Mesenchymal stem cell (in vitro differentiated cells and primary cell): ENCODE measurements around the gene C10orf71.

Source experiments
- DNase-seq: peaks from one replicate; pipeline ENCODE4 v3.0.0-alpha.2; 2013
- H2AFZ ChIP-seq: one replicate; pipeline ENCODE4 v1.6.1; 2013; ENCODE audit warnings: low read depth, mild to moderate bottlenecking, control low read depth, inconsistent platforms, low read length, moderate library complexity
- H2AK5ac ChIP-seq: 2 replicates; pipeline ENCODE4 v1.6.1; 2013; ENCODE audit warnings: low read length, moderate library complexity, mild to moderate bottlenecking, inconsistent platforms; ENCODE audit not compliant: severe bottlenecking
- H2BK120ac ChIP-seq: one replicate; pipeline ENCODE4 v1.6.1; 2013; ENCODE audit warnings: low read depth, mild to moderate bottlenecking, inconsistent platforms, low read length, moderate library complexity
- H2BK12ac ChIP-seq, 2 experiments: one replicate each; pipeline ENCODE4 v1.6.1; 2013; ENCODE audit warnings: inconsistent platforms in 2 of 2, low read length in 2 of 2, mild to moderate bottlenecking in 2 of 2, moderate library complexity in 2 of 2, control low read depth in 1 of 2
- H2BK15ac ChIP-seq: one replicate; pipeline ENCODE4 v1.6.1; 2013; ENCODE audit warnings: mild to moderate bottlenecking, low read depth, inconsistent platforms; ENCODE audit not compliant: poor library complexity, severe bottlenecking
- H2BK5ac ChIP-seq: 2 replicates; pipeline ENCODE4 v1.6.1; 2013; ENCODE audit warnings: low read depth, mild to moderate bottlenecking, low read length, control low read depth, inconsistent platforms; ENCODE audit not compliant: poor library complexity, severe bottlenecking
- H3K14ac ChIP-seq, 2 experiments: one replicate each; pipeline ENCODE4 v1.6.1; 2013; ENCODE audit warnings: inconsistent platforms in 2 of 2, low read length in 2 of 2, control low read depth in 1 of 2, mild to moderate bottlenecking in 1 of 2, moderate library complexity in 1 of 2
- H3K18ac ChIP-seq, 2 experiments: one replicate each; pipeline ENCODE4 v1.6.1; 2013; ENCODE audit warnings: inconsistent platforms in 2 of 2, low read length in 2 of 2, control low read depth in 1 of 2, low read depth in 1 of 2, mild to moderate bottlenecking in 1 of 2
- H3K23ac ChIP-seq, 2 experiments: one replicate each; pipeline ENCODE4 v1.6.1; 2013; ENCODE audit warnings: inconsistent platforms in 2 of 2, low read length in 2 of 2, mild to moderate bottlenecking in 2 of 2, moderate library complexity in 2 of 2, control low read depth in 1 of 2
- H3K27ac ChIP-seq: 2 replicates; pipeline ENCODE4 v1.5.1; 2013; ENCODE audit warnings: mild to moderate bottlenecking, moderate library complexity, low read length, control low read depth, inconsistent platforms; ENCODE audit not compliant: poor library complexity, severe bottlenecking
- H3K27me3 ChIP-seq, 2 experiments: 2 replicates each; pipeline versions ENCODE4 v1.6.1 to v1.7.0; 2013; ENCODE audit warnings: low read length in 2 of 2, mild to moderate bottlenecking in 2 of 2, moderate library complexity in 2 of 2, control low read depth in 1 of 2, inconsistent platforms in 1 of 2; ENCODE audit not compliant: control insufficient read depth in 1 of 2, insufficient read depth in 1 of 2
- H3K36me3 ChIP-seq, 2 experiments: 2 replicates each; pipeline versions ENCODE4 v1.6.1 to v1.7.0; 2013; ENCODE audit warnings: low read length in 2 of 2, control low read depth in 1 of 2, inconsistent platforms in 1 of 2, low read depth in 1 of 2, mild to moderate bottlenecking in 1 of 2; ENCODE audit not compliant: insufficient read depth in 2 of 2, control insufficient read depth in 1 of 2
- H3K4ac ChIP-seq, 2 experiments: one replicate each; pipeline ENCODE4 v1.6.1; 2013; ENCODE audit warnings: inconsistent platforms in 2 of 2, low read length in 2 of 2, mild to moderate bottlenecking in 2 of 2, moderate library complexity in 2 of 2, control low read depth in 1 of 2, low read depth in 1 of 2
- H3K4me1 ChIP-seq: 2 replicates; pipeline ENCODE4 v1.6.1; 2013; ENCODE audit warnings: low read depth, low read length, control low read depth; ENCODE audit not compliant: control insufficient read depth, insufficient read depth
- H3K4me2 ChIP-seq: 2 replicates; pipeline ENCODE4 v1.6.1; 2013; ENCODE audit warnings: low read length, mild to moderate bottlenecking, inconsistent platforms; ENCODE audit not compliant: poor library complexity, severe bottlenecking
- H3K4me3 ChIP-seq, 2 experiments: 2 replicates each; pipeline versions ENCODE4 v1.5.1 to v1.7.0; 2013; ENCODE audit warnings: low read length in 2 of 2, mild to moderate bottlenecking in 2 of 2, control low read depth in 1 of 2, low read depth in 1 of 2; ENCODE audit not compliant: insufficient read depth in 1 of 2
- H3K79me1 ChIP-seq: replicated peaks from 2 replicates; pipeline ENCODE4 v1.6.1; 2013; ENCODE audit warnings: mild to moderate bottlenecking, control low read depth, low read length, inconsistent platforms; ENCODE audit not compliant: poor library complexity, severe bottlenecking
- H3K9ac ChIP-seq: 2 replicates; pipeline ENCODE4 v1.7.0; 2013; ENCODE audit warnings: mild to moderate bottlenecking, low read length, moderate library complexity
- H3K9me3 ChIP-seq: 2 replicates; pipeline ENCODE4 v1.7.0; 2013; ENCODE audit warnings: mild to moderate bottlenecking, low read length; ENCODE audit not compliant: control insufficient read depth
- H4K8ac ChIP-seq: one replicate; pipeline ENCODE4 v1.6.1; 2013; ENCODE audit warnings: inconsistent platforms, mild to moderate bottlenecking, low read length, moderate library complexity
- H4K91ac ChIP-seq: one replicate; pipeline ENCODE4 v1.6.1; 2013; ENCODE audit warnings: mild to moderate bottlenecking, low read length, inconsistent platforms
- WGBS: methylation state at CpG from one replicate; pipeline ENCODE4 v1.1.7; 2013; ENCODE audit warnings: mixed read lengths; 5-methylcytosine and 5-hydroxymethylcytosine counted together

Gene C10orf71

GRCh38 chr10:49293208-49293603 is 5.8 kb upstream of the C10orf71 start:
- no peaks in the 10 kb centered on the region for H3K36me3 ChIP-seq
- no peaks in the 10 kb centered on the region for H3K9me3 ChIP-seq
- no peak overlapping the region for H2BK120ac ChIP-seq
- H3K27ac ChIP-seq: no peak overlapping the region
- 67% methylated on average over 7 of the region's 7 CpGs for WGBS
- no peak overlapping the region for H4K8ac ChIP-seq
- no peak overlapping the region for H3K23ac ChIP-seq
- H3K14ac ChIP-seq: no peak overlapping the region
- H2BK5ac ChIP-seq: no peak overlapping the region
- no peak overlapping the region for H2AFZ ChIP-seq
- DNase-seq: no peak
- no peak overlapping the region for H3K4ac ChIP-seq
- H3K18ac ChIP-seq: no peak overlapping the region
- no peak overlapping the region for H3K9ac ChIP-seq
- H3K4me3 ChIP-seq: no peak overlapping the region
- H2BK12ac ChIP-seq: no peak overlapping the region
- no peak overlapping the region for H2AK5ac ChIP-seq
- H2BK15ac ChIP-seq: no peak overlapping the region
- H4K91ac ChIP-seq: no peak overlapping the region
- no peaks in the 10 kb centered on the region for H3K4me1 ChIP-seq
- no peak overlapping the region for H3K4me2 ChIP-seq
- peaks cover 28% of the 10 kb centered on the region in 2 experiments for H3K27me3 ChIP-seq
- H3K79me1 ChIP-seq: no peaks in the 10 kb centered on the region

DNA sequence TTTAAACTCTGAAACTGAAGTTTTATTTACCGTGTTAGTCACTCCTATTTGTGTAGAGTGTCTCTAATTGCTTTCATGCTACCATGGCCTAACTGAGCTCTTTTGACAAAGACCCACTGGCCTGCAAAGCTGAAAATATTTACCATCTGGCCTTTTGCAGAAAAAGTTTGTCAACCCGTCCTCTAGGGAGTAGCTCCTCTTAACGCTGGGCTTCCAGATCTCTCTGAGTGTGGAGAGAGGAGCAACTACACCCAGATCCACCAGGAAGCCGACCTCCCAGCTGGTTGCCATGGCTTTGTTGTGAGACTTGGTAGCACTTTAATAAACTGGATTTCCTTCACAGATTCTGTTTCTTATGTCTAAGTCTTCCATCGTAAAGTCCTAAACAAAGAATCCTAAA is 4.2 kb upstream of the C10orf71 start:
- H3K9ac ChIP-seq: no peak overlapping the region
- peaks cover 42 to 43% of the 10 kb centered on the region in 2 experiments for H3K27me3 ChIP-seq
- no peak overlapping the region for H3K4ac ChIP-seq
- no peak overlapping the region for H3K4me2 ChIP-seq
- no peak overlapping the region for H4K91ac ChIP-seq
- H2BK15ac ChIP-seq: no peak overlapping the region
- no peak for DNase-seq
- H2AFZ ChIP-seq: no peak overlapping the region
- H2BK12ac ChIP-seq: no peak overlapping the region
- H3K36me3 ChIP-seq: no peaks in the 10 kb centered on the region
- 71% methylated on average over 5 of the region's 5 CpGs for WGBS
- H3K27ac ChIP-seq: no peak overlapping the region
- no peak overlapping the region for H4K8ac ChIP-seq
- H3K79me1 ChIP-seq: no peaks in the 10 kb centered on the region
- no peak overlapping the region for H2BK5ac ChIP-seq
- H3K9me3 ChIP-seq: no peaks in the 10 kb centered on the region
- no peak overlapping the region for H2AK5ac ChIP-seq
- H3K4me1 ChIP-seq: no peaks in the 10 kb centered on the region
- H2BK120ac ChIP-seq: no peak overlapping the region
- H3K23ac ChIP-seq: no peak overlapping the region
- no peak overlapping the region for H3K4me3 ChIP-seq
- no peak overlapping the region for H3K18ac ChIP-seq
- no peak overlapping the region for H3K14ac ChIP-seq

- Histone ChIP-seq H4K91ac (no peak overlapping the region), H3K4me2 (no peak overlapping the region), H3K14ac (no peak overlapping the region), H2AK5ac (no peak overlapping the region), H3K4ac (no peak overlapping the region), H3K79me1 (no peaks in the 10 kb centered on the region), H2AFZ (no peak overlapping the region), H3K4me3 (no peak overlapping the region), H3K36me3 (no peaks in the 10 kb centered on the region), H3K9ac (no peak overlapping the region), H2BK5ac (no peak overlapping the region), H4K8ac (no peak overlapping the region), H3K27ac (no peak overlapping the region), H3K4me1 (no peaks in the 10 kb centered on the region), H3K9me3 (no peaks in the 10 kb centered on the region), H3K27me3 (peaks cover 42 to 44% of the 10 kb centered on the region in 2 experiments), H3K23ac (no peak overlapping the region), H2BK15ac (no peak overlapping the region), H2BK120ac (no peak overlapping the region), H3K18ac (no peak overlapping the region), H2BK12ac (no peak overlapping the region)
- DNase-seq: no peak
- WGBS: 94% methylated on average over 3 of the region's 3 CpGs
Observed at GRCh38 chr10:49295297-49295696, 3.7 kb upstream of the C10orf71 start.

DNA sequence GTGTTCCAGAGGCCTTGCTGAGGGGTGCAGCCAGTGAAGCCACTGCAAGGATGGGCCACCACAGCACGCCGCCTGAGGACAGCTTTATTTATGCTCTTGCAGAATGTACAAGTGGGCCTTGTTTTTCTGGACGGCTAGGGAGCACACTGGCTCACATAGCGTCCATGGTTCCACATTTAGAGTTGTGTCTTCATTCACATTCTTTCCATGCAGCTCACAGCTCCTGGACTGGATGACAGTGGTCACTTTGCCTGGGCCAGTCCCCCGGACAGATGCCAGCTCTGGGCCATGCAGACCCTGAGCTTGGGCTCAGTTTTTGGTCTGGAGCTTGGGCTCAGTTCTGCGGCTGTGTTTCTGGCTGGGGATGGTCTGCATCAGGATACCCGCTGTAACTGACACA is 2.6 kb upstream of the C10orf71 start:
- Histone ChIP-seq H3K4ac (no peak overlapping the region), H3K18ac (no peak overlapping the region), H3K27ac (no peak overlapping the region), H3K9me3 (no peaks in the 10 kb centered on the region), H2BK15ac (no peak overlapping the region), H2AK5ac (no peak overlapping the region), H3K27me3 (peaks cover 44 to 50% of the 10 kb centered on the region in 2 experiments), H3K23ac (no peak overlapping the region), H3K4me1 (no peaks in the 10 kb centered on the region), H4K8ac (no peak overlapping the region), H3K4me2 (no peak overlapping the region), H2BK120ac (no peak overlapping the region), H3K79me1 (no peaks in the 10 kb centered on the region), H2AFZ (no peak overlapping the region), H3K14ac (no peak overlapping the region), H4K91ac (no peak overlapping the region), H3K4me3 (no peak overlapping the region), H3K36me3 (no peaks in the 10 kb centered on the region), H3K9ac (no peak overlapping the region), H2BK12ac (no peak overlapping the region), H2BK5ac (no peak overlapping the region)
- no peak for DNase-seq
- WGBS: 85% methylated on average over 7 of the region's 7 CpGs
